ENCODE results near the gene COL11A2.

COL11A2 gene

GRCh38 chr6:33128318-33128717 lies 63.9 kb downstream of the COL11A2 start:
- H3K27me3 ChIP-seq (ENCODE audit: insufficient read depth, low read length, poor library complexity), result peaks cover 27% of the 10 kb centered on the region
- no peak overlapping the region for H3K9ac ChIP-seq (ENCODE audit: low read depth, low read length)
- H3K36me3 ChIP-seq (ENCODE audit: insufficient read depth, low read length), result no peaks in the 10 kb centered on the region
- DNase-seq (no peak), ATAC-seq (ENCODE audit: insufficient read depth, low read depth) (no peak)
- no peaks in the 10 kb centered on the region for H3K4me1 ChIP-seq (ENCODE audit: insufficient read depth, low read length)
- H3K4me3 ChIP-seq (ENCODE audit: low read depth in 1 of 2, low read length in 2 of 2), result no peak overlapping the region
- H3K9me3 ChIP-seq (ENCODE audit: insufficient read depth, low read length, severe bottlenecking), result no peaks in the 10 kb centered on the region
- H3K79me2 ChIP-seq (ENCODE audit: insufficient read depth, low read length), result no peaks in the 10 kb centered on the region
- H3K4me2 ChIP-seq (ENCODE audit: insufficient read depth, low read length), result no peak overlapping the region
- no peak overlapping the region for H3K27ac ChIP-seq (ENCODE audit: low read length)
- no peak overlapping the region for H2AFZ ChIP-seq (ENCODE audit: low read depth, low read length)
- TF ChIP-seq CTCF (IDR thresholded peaks at IDR 0.05; ENCODE audit: borderline replicate concordance, extremely low read depth, low read length, poor library complexity, severe bottlenecking) (no peak), EZH2 (IDR thresholded peaks at IDR 0.05; ENCODE audit: borderline replicate concordance, low read depth, low read length, severe bottlenecking) (no peak)
- no peaks in the 10 kb centered on the region for H4K20me1 ChIP-seq (ENCODE audit: insufficient read depth, low read length)

GRCh38 chr6:33126101-33126714 lies 66.1 kb downstream of the COL11A2 start:
- DNase-seq, result peak; percentile 34

GRCh38 chr6:33124947-33125346 lies 67.3 kb downstream of the COL11A2 start:
- no peak for TF ChIP-seq EZH2 (IDR thresholded peaks at IDR 0.05; ENCODE audit: borderline replicate concordance, low read depth, low read length, severe bottlenecking)
- no peak for TF ChIP-seq CTCF (IDR thresholded peaks at IDR 0.05; ENCODE audit: borderline replicate concordance, extremely low read depth, low read length, poor library complexity, severe bottlenecking)
- Histone ChIP-seq H3K79me2 (ENCODE audit: insufficient read depth, low read length) (no peaks in the 10 kb centered on the region), H3K9me3 (ENCODE audit: insufficient read depth, low read length, severe bottlenecking) (peaks cover 5% of the 10 kb centered on the region), H4K20me1 (ENCODE audit: insufficient read depth, low read length) (no peaks in the 10 kb centered on the region), H3K36me3 (ENCODE audit: insufficient read depth, low read length) (no peaks in the 10 kb centered on the region), H2AFZ (ENCODE audit: low read depth, low read length) (no peak overlapping the region), H3K4me1 (ENCODE audit: insufficient read depth, low read length) (no peaks in the 10 kb centered on the region), H3K4me3 (ENCODE audit: low read depth in 1 of 2, low read length in 2 of 2) (no peak overlapping the region), H3K4me2 (ENCODE audit: insufficient read depth, low read length) (no peak overlapping the region), H3K27me3 (ENCODE audit: insufficient read depth, low read length, poor library complexity) (peaks cover 24% of the 10 kb centered on the region), H3K27ac (ENCODE audit: low read length) (no peak overlapping the region), H3K9ac (ENCODE audit: low read depth, low read length) (no peak overlapping the region)
- ATAC-seq (ENCODE audit: insufficient read depth, low read depth) (no peak), DNase-seq (no peak)

More at GRCh38 chr6:33126101-33126714, 66.1 kb downstream of the COL11A2 start:
- H3K9ac ChIP-seq (ENCODE audit: low read depth, low read length), result no peak overlapping the region
- H3K36me3 ChIP-seq (ENCODE audit: insufficient read depth, low read length), result no peaks in the 10 kb centered on the region
- H3K4me3 ChIP-seq (ENCODE audit: low read depth in 1 of 2, low read length in 2 of 2), result no peak overlapping the region
- 0 out of 3 replicates have a peak, but pooled peaks have one; percentile 42 for ATAC-seq (ENCODE audit: insufficient read depth, low read depth)
- H3K9me3 ChIP-seq (ENCODE audit: insufficient read depth, low read length, severe bottlenecking), result peaks cover 5% of the 10 kb centered on the region
- TF ChIP-seq CTCF (IDR thresholded peaks at IDR 0.05; ENCODE audit: borderline replicate concordance, extremely low read depth, low read length, poor library complexity, severe bottlenecking) (peak; percentile 73), EZH2 (IDR thresholded peaks at IDR 0.05; ENCODE audit: borderline replicate concordance, low read depth, low read length, severe bottlenecking) (no peak)
- no peaks in the 10 kb centered on the region for H3K79me2 ChIP-seq (ENCODE audit: insufficient read depth, low read length)
- no peaks in the 10 kb centered on the region for H3K4me1 ChIP-seq (ENCODE audit: insufficient read depth, low read length)
- H2AFZ ChIP-seq (ENCODE audit: low read depth, low read length), result no peak overlapping the region
- peaks cover 32% of the 10 kb centered on the region for H3K27me3 ChIP-seq (ENCODE audit: insufficient read depth, low read length, poor library complexity)
- H4K20me1 ChIP-seq (ENCODE audit: insufficient read depth, low read length), result no peaks in the 10 kb centered on the region
- H3K4me2 ChIP-seq (ENCODE audit: insufficient read depth, low read length), result no peak overlapping the region
- no peak overlapping the region for H3K27ac ChIP-seq (ENCODE audit: low read length)

Data from DND-41 (cell line).